ENCODE data around the gene CTSH. TPM values are rescaled to one million over a fixed set of nuclear protein-coding genes. Genes with fewer than 3 reads are reported as not detected.
"Not testable (repeated sequence)": the region's sequence is repeated elsewhere in the genome, so short reads cannot be mapped to it uniquely, and the experiment has no call there.

Gene CTSH
- total RNA-seq, 1 donor from 2014 or later = 67.8 TPM

- DNase-seq (ENCODE audit: missing footprints) (no peak), ATAC-seq (no peak)
- intact Hi-C loops (cut with DNase I) = no loop called here
Observed at GRCh38 chr15:78928616-78929093, 16.2 kb downstream of the CTSH start.

GRCh38 chr15:78928176-78928575, 16.7 kb downstream of the CTSH start:
- ATAC-seq; intact Hi-C loops (cut with DNase I); DNase-seq (ENCODE audit: missing footprints): not testable (repeated sequence)

- ATAC-seq (no peak), DNase-seq (ENCODE audit: missing footprints) (no peak)
- intact Hi-C loops (cut with DNase I) = no loop called here
Observed at GRCh38 chr15:78927077-78927790, 17.6 kb downstream of the CTSH start.

DNA sequence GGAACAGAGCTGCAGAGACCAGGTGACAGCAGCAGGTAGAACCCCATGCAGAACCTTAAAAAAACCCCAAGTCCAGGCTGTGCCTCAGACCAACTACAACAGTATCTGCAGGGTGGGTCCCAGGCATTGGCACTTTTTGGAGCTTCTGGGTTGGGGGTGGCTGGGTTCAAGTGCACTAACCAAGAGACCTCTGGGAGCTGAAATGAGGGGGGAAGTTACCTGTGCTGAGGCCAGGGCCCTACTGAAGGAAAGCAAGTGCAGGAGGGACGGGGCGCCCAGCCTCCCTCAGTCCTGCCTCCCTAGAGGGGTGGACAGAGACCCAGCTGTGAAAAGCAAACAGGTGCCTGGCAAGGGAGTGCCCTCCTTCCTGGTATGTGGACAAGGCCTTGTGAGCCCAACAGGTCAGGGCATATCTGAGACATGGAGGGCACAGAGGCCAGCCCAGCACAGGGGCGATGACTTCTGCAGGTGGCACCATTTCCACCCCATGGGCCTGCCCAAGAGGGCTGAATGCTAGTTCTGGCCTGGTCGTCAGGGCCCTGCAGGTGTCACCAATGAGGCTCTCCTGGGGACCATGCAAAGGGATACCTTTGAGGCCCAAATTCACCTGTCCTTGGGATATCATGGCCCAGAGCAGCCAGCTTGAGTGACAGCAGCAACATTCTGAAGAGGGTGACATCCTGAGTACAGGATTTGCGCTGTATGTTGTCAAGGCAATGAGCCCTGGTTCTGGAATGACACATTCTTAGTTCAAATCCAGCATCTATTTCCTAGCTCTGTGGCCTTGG, 18.7 kb downstream of the CTSH start:
- intact Hi-C loops (cut with DNase I) = no loop called here
- no peak for ATAC-seq
- no peak for DNase-seq (ENCODE audit: missing footprints)

GRCh38 chr15:78925076-78925624, 19.7 kb downstream of the CTSH start:
- ATAC-seq (no peak), DNase-seq (ENCODE audit: missing footprints) (no peak)
- intact Hi-C loops (cut with DNase I) = no loop called here

GRCh38 chr15:78923480-78924360, 21.1 kb downstream of the CTSH start:
- DNase-seq (ENCODE audit: missing footprints) = no peak
- intact Hi-C loops (cut with DNase I) = no loop called here
- no peak for ATAC-seq

DNA sequence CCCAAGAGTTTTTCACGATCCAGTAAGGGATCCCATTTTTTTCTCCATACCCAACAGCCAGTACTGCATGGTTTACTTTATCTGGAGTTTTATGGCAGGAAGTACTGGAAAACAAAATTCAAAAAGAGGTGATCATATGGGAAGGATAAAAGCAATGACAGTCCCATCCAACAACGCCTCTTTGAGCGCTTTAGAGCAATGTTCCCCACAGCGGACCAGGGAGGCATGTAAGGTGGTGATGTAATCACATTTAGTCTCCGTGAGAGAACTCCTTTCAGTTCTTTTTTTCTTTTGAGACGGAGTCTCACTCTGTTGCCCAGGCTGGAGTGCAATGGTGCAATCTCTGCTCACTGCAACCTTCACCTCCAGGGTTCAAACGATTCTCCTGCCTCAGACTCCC, 21.8 kb downstream of the CTSH start:
- no peak for DNase-seq (ENCODE audit: missing footprints)
- intact Hi-C loops (cut with DNase I) = no loop called here
- ATAC-seq = no peak

DNA sequence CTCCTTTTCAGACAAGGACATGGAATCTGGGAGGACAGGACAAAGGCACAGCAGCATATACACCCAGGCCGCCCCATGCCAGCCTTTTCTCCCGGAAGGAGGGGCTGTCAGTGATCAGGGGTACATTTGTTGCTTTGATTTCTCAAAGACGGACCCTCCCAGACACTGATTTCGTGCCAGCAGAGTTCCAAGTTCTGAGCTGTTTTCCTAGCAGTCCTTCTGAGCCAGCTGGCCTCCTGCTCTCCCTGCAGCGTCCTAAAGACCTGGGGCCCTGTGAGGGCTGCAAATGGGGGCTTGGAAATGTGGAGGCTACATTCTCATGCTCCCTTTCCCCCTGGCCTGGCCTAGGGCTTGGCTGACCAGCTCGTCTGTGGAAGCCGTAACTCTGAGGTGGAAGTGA, 22.3 kb downstream of the CTSH start:
- DNase-seq (ENCODE audit: missing footprints) (no peak), ATAC-seq (no peak)
- intact Hi-C loops (cut with DNase I) = no loop called here

GRCh38 chr15:78921940-78922339, 22.9 kb downstream of the CTSH start:
- ATAC-seq = no peak
- DNase-seq (ENCODE audit: missing footprints) = no peak
- intact Hi-C loops (cut with DNase I) = no loop called here

DNA sequence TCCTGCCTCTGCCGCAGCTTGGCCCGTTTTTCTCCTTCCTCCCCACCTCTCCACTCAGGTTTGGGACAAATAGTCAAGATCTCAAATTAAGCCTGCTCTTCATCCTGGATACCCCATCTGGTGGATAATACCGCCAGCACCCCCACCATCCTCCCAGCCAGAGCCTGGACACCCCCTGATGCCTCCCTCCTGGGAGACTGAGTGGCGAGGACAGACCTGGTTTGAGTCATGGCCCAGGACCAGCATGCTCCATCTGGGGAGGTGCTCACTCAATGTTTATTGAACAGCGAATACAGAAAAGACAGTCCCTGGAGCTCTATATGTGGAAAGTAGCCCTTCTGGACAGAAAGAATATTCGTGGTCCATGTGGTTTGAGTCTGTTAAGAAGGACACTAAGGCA, 23.3 kb downstream of the CTSH start:
- intact Hi-C loops (cut with DNase I) = no loop called here
- DNase-seq (ENCODE audit: missing footprints) (no peak), ATAC-seq (no peak)

DNA sequence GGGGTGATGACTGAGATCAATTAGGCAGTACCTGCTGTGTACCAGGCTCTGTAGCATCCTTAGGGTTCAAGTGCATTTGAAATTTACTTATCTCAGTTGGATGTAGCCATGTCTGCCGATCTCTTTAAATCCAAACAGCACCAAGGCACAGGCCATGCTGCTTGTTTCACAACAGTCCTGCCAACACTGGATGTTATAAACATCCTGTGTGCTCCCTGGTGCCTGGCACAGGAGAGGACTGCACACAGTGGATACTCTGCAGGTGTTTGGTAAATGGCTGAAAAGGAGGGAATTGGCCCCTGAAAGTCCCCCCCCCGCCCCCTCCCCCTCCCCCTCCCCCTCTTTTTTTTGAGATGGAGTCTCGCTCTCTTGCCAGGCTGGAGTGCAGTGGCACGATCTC, 27.0 kb downstream of the CTSH start:
- ATAC-seq (no peak), DNase-seq (ENCODE audit: missing footprints) (no peak)
- intact Hi-C loops (cut with DNase I) = no loop called here

DNA sequence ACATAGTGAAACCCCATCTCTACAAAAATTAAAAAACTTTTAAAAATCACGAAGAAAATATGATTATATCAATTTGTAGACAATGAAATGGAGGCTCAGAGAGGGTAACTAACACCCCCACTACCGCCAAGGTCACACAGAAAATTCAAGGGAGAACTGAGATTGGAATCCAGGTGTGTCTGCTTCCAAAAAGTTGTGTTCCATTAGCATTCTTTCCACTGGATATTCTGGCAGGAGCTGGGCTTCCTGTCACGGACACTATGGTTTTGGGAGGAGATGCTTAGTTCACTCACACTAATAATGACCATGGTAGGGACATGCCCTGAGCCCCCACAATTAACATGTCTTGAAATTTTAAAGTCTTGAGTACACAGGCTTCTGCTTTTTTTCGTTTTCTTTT, 28.8 kb downstream of the CTSH start:
- DNase-seq (ENCODE audit: missing footprints) (no peak), ATAC-seq (no peak)
- intact Hi-C loops (cut with DNase I) = loop anchor here (1.0 kb wide), 1 partner anchor 21 kb away; no protein-coding TSS in a partner anchor

DNA sequence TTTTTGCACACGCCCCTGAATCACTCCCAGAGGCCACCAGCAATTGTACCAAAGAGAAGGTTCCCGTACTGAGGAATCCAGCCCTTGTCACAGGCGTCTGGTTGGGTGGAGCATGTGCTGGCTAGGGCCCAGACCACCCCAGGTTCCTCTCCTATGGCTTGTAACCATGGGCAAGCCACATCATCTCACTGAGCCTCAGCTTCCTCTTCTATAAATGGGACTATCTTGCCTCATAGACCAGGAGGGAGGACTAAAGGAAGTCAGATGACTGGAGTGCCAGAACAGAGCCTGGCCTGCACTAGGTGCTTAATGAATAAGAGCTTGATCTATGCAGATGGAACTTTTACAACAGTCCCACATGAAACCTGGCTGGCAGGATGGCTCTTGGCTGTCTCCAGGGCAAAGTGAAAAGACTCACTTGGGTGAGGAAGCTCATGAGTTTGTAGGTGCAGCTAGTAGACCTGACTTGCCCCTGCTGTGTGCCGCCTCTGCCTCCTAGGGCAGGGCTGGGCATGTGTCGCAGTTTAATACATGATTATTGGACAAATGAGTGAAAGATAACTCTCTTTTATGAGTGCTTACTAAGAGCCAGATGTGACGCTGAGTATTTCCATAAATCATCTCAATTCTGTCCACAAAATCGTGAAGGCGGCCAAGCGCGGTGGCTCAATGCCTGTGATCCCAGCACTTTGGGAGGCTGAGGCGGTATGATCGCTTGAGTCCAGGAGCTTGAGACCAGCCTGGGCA, 29.3 kb downstream of the CTSH start:
- ATAC-seq (peak; percentile 64), DNase-seq (ENCODE audit: missing footprints) (peak; percentile 79)
- intact Hi-C loops (cut with DNase I) = loop anchor here (1.0 to 2.0 kb wide), 2 partner anchors 22 to 269 kb away; no protein-coding TSS in a partner anchor

- intact Hi-C loops (cut with DNase I) = loop anchor here (2.0 kb wide), 1 partner anchor 271 kb away; no protein-coding TSS in a partner anchor
- DNase-seq (ENCODE audit: missing footprints) (peak; percentile 75), ATAC-seq (peak; percentile 64)
Observed at GRCh38 chr15:78914027-78914764, 30.6 kb downstream of the CTSH start.

DNA sequence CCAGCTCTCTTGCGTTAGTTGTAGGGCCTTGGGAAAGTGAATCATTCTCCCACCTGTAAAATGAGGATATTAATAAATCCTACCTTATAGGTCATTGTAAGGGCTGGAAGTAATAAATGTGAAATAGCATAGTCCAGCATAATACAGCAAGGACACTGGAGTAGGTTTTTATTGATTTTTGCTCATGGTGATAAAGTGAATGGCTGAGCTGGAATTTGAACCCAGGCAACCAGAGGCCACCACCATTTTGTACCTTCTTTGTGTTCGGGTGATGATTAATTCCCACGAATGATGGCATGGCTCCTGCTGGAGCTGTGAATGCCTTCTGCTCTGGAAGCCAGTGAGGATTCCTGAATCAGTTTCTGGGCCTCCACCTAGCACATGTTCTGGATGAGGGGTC, 31.8 kb downstream of the CTSH start:
- ATAC-seq (no peak), DNase-seq (ENCODE audit: missing footprints) (no peak)
- intact Hi-C loops (cut with DNase I) = no loop called here

- intact Hi-C loops (cut with DNase I) = no loop called here
- no peak for DNase-seq (ENCODE audit: missing footprints)
- ATAC-seq = no peak
Observed at GRCh38 chr15:78912316-78912715, 32.5 kb downstream of the CTSH start.

DNA sequence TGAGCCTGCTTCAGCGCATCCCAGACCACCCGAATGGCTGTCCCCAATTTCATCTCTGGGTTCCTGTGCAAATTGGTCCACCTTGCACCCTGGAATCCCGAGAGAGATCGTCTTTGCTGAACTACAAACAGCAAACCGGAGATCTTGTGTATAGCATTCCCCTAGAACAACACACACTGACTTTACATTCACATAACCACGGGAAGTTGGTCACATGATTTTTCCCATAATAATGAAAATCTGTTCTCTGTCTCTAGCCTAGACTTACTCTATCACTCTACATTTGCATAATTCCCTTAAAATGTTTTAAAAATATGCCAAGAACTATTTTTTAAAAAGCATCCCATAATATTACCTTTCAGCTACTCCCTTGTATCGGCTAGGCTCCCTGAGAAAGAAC, 34.6 kb downstream of the CTSH start:
- DNase-seq (ENCODE audit: missing footprints) (no peak), ATAC-seq (no peak)
- intact Hi-C loops (cut with DNase I) = no loop called here

All from Right ventricle myocardium inferior (tissue), 1 donor.